ENCODE measurements around the gene LMF2. TPM values are rescaled to one million over a fixed set of nuclear protein-coding genes. Genes with fewer than 3 reads are reported as not detected.

LMF2 gene
- total and polyA plus RNA-seq, 5 donors from 2014 or later = 21.5 to 113 (median 21.8) TPM

- no peaks in the 10 kb centered on the region for H3K36me3 ChIP-seq (ENCODE audit: control insufficient read depth, insufficient read depth, low read length)
- Mint-ChIP-seq H3K27ac (peak overlapping the region; percentile 46 to 84 (median 72)), H3K36me3 (no peaks in the 10 kb centered on the region), H3K4me1 (peaks cover 3 to 50% (median 25%) of the 10 kb centered on the region in 4 donors), H3K4me3 (peak overlapping the region in 2 of 4 donors; percentile 41 to 79), H3K9me3 (no peaks in the 10 kb centered on the region), H3K27me3 (no peaks in the 10 kb centered on the region)
- no peak overlapping the region for H3K4me3 ChIP-seq (ENCODE audit: low read depth, low read length)
- DNase-seq = no peak
- H3K27me3 ChIP-seq (ENCODE audit: control insufficient read depth, insufficient read depth, low read length) = no peaks in the 10 kb centered on the region
- no peaks in the 10 kb centered on the region for H3K9me3 ChIP-seq (ENCODE audit: control insufficient read depth in 2 of 2, low read length in 2 of 2)
- H3K27ac ChIP-seq (ENCODE audit: insufficient read depth, low read length, poor library complexity, severe bottlenecking) = peak overlapping the region; percentile 83
- ATAC-seq (ENCODE audit: low read depth in 2 of 2) = no peak
- peaks cover 52% of the 10 kb centered on the region for H3K4me1 ChIP-seq (ENCODE audit: control insufficient read depth, insufficient read depth, low read length, poor library complexity, severe bottlenecking)
Measured at GRCh38 chr22:50547263-50547985, 39.9 kb upstream of the LMF2 start.

DNA sequence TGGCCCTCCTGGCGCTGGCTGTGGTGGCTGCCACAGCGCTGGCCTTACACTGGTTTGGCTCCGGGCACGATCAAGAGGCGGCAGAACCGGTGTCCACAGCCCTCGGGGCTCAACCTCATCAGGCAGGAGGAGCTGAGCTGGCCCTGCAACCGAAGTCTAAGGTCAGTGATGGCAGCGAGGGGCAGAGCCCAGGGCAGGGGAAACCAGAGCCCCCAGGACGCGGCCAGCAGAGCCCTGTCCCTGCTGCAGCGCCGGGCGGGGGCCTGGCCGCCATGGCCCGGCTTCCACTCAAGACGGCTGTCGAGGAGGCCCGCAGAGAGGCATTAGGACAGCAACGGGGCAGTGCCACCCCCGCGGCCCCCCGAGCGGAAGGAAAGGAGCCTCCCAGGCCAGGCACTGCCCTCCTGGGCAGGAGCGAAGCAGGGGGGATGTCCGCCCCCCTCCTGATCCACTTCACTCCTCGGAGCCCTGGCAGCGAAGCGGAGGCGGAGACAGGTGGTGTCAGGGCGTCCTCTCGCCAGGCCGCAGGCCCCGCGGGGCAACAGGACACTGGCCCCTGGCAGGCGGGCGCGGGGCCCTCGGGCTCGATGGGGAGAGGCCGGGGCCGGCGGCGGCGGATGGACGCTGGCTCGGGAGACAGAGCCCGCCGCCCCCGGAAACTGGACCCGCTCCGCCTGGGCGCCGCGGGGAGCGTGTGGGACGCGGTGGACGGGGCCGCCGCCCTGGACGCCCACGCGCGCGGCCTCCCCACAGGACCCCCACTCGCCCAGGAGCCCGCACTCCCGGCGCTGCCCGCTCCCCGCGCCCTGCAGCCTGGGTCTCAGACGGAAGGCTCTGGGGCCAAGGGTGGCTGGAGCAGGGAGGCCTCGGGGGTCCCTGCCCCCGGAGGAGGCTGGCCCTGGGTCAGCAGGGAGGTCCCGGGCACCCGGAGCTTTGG, 39.1 kb upstream of the LMF2 start:
- peaks cover 7 to 56% (median 28%) of the 10 kb centered on the region in 4 donors for H3K4me1 Mint-ChIP-seq
- Histone ChIP-seq H3K4me1 (ENCODE audit: control insufficient read depth, insufficient read depth, low read length, poor library complexity, severe bottlenecking) (peaks cover 52% of the 10 kb centered on the region), H3K4me3 (ENCODE audit: low read depth, low read length) (no peak overlapping the region), H3K27me3 (ENCODE audit: control insufficient read depth, insufficient read depth, low read length) (no peaks in the 10 kb centered on the region), H3K9me3 (ENCODE audit: control insufficient read depth in 2 of 2, low read length in 2 of 2) (no peaks in the 10 kb centered on the region), H3K27ac (ENCODE audit: insufficient read depth, low read length, poor library complexity, severe bottlenecking) (peak overlapping the region; percentile 14), H3K36me3 (ENCODE audit: control insufficient read depth, insufficient read depth, low read length) (no peaks in the 10 kb centered on the region)
- H3K27ac Mint-ChIP-seq = peak overlapping the region in 1 of 3 donors; percentile 67
- peak overlapping the region in 3 of 4 donors; percentile 43 to 84 (median 71) for H3K4me3 Mint-ChIP-seq
- H3K36me3 Mint-ChIP-seq = no peaks in the 10 kb centered on the region
- ATAC-seq (ENCODE audit: low read depth in 2 of 2) = no peak
- DNase-seq = no peak
- no peaks in the 10 kb centered on the region for H3K27me3 Mint-ChIP-seq
- H3K9me3 Mint-ChIP-seq = no peaks in the 10 kb centered on the region

DNA sequence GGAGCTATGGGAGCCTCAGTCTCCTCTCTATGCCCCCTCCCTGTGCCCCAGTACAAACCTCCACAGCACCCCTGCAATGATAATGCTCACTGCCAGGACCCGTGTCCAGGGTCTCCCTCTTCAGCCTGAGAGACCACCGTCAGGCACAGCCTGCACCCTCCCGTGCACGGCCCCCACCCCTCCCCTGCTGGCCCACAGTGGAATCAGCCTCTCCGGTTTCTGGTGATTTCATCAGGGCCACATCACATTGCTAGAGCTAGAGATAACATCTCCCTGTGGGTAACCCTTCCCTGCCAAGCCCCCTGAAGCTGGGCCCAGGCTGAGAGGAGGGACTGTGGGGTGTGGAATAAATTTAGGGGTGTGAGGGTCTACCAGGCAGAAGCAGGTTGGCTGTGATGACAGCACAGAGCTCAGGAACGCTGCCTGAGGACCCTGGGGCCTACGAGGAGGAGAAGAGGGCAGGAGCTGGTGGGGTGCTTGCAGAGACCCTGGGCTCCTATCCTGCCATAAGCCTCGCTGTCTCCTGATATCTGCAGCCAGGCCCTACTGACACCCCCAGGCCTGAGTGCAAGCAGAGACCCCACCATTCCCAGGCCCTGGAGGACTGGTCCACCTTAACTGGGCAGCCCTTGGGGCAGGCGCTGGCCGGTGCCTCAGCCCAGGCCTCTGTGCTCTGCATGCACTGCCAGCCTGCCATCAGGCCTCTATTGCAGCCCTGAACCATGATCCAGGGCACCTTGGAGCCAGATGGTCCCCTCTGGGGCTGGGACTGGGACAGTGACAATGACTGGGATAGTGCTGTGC, 38.2 kb upstream of the LMF2 start, which contains the start of gene KLHDC7B:
KLHDC7B (plus strand) TSS at position 378 of the 804 bp plus-strand sequence; CDS start at position 723, 345 bp downstream.
- no peak for ATAC-seq (ENCODE audit: low read depth in 2 of 2)
- DNase-seq = no peak
- H3K9me3 Mint-ChIP-seq = no peaks in the 10 kb centered on the region
- H3K27me3 ChIP-seq (ENCODE audit: control insufficient read depth, insufficient read depth, low read length) = no peaks in the 10 kb centered on the region
- H3K4me3 ChIP-seq (ENCODE audit: low read depth, low read length) = peak within 1 kb of the TSS; percentile 63
- no peaks in the 10 kb centered on the region for H3K36me3 ChIP-seq (ENCODE audit: control insufficient read depth, insufficient read depth, low read length)
- peak within 1 kb of the TSS; percentile 73 to 96 (median 78) for H3K27ac Mint-ChIP-seq
- H3K4me3 Mint-ChIP-seq = peak within 1 kb of the TSS; percentile 70 to 84 (median 77)
- no peaks in the 10 kb centered on the region for H3K27me3 Mint-ChIP-seq
- no peaks in the 10 kb centered on the region for H3K36me3 Mint-ChIP-seq
- H3K9me3 ChIP-seq (ENCODE audit: control insufficient read depth in 2 of 2, low read length in 2 of 2) = no peaks in the 10 kb centered on the region
- peaks cover 7 to 57% (median 28%) of the 10 kb centered on the region in 4 donors for H3K4me1 Mint-ChIP-seq
- peak within 1 kb of the TSS; percentile 83 for H3K27ac ChIP-seq (ENCODE audit: insufficient read depth, low read length, poor library complexity, severe bottlenecking)
- peaks cover 52% of the 10 kb centered on the region for H3K4me1 ChIP-seq (ENCODE audit: control insufficient read depth, insufficient read depth, low read length, poor library complexity, severe bottlenecking)

- Mint-ChIP-seq H3K36me3 (no peaks in the 10 kb centered on the region), H3K9me3 (no peaks in the 10 kb centered on the region), H3K4me1 (peaks cover 8 to 54% (median 28%) of the 10 kb centered on the region in 4 donors), H3K4me3 (peak overlapping the region; percentile 70 to 84 (median 77)), H3K27me3 (no peaks in the 10 kb centered on the region), H3K27ac (peak overlapping the region; percentile 73 to 96 (median 78))
- Histone ChIP-seq H3K27me3 (ENCODE audit: control insufficient read depth, insufficient read depth, low read length) (no peaks in the 10 kb centered on the region), H3K9me3 (ENCODE audit: control insufficient read depth in 2 of 2, low read length in 2 of 2) (no peaks in the 10 kb centered on the region), H3K4me3 (ENCODE audit: low read depth, low read length) (peak overlapping the region; percentile 63), H3K4me1 (ENCODE audit: control insufficient read depth, insufficient read depth, low read length, poor library complexity, severe bottlenecking) (peaks cover 53% of the 10 kb centered on the region), H3K36me3 (ENCODE audit: control insufficient read depth, insufficient read depth, low read length) (no peaks in the 10 kb centered on the region), H3K27ac (ENCODE audit: insufficient read depth, low read length, poor library complexity, severe bottlenecking) (peak overlapping the region; percentile 83)
- DNase-seq (peak in 1 of 3 donors; percentile 81), ATAC-seq (ENCODE audit: low read depth in 2 of 2) (no peak)
Measured at GRCh38 chr22:50544746-50545253, 37.3 kb upstream of the LMF2 start.

GRCh38 chr22:50544078-50544745, 36.7 kb upstream of the LMF2 start:
- H3K4me3 Mint-ChIP-seq = peak overlapping the region; percentile 70 to 84 (median 77)
- no peaks in the 10 kb centered on the region for H3K27me3 Mint-ChIP-seq
- H3K9me3 Mint-ChIP-seq = peaks cover 0 to 3% (median 0%) of the 10 kb centered on the region in 7 donors
- H3K27ac ChIP-seq (ENCODE audit: insufficient read depth, low read length, poor library complexity, severe bottlenecking) = peak overlapping the region; percentile 83
- H3K9me3 ChIP-seq (ENCODE audit: control insufficient read depth in 2 of 2, low read length in 2 of 2) = no peaks in the 10 kb centered on the region
- peak overlapping the region; percentile 78 to 96 (median 83) for H3K27ac Mint-ChIP-seq
- H3K4me1 ChIP-seq (ENCODE audit: control insufficient read depth, insufficient read depth, low read length, poor library complexity, severe bottlenecking) = peaks cover 52% of the 10 kb centered on the region
- no peaks in the 10 kb centered on the region for H3K36me3 ChIP-seq (ENCODE audit: control insufficient read depth, insufficient read depth, low read length)
- H3K27me3 ChIP-seq (ENCODE audit: control insufficient read depth, insufficient read depth, low read length) = no peaks in the 10 kb centered on the region
- peaks cover 14 to 57% (median 32%) of the 10 kb centered on the region in 4 donors for H3K4me1 Mint-ChIP-seq
- ATAC-seq (ENCODE audit: low read depth in 2 of 2) (peak; percentile 48 to 50), DNase-seq (peak; percentile 70 to 85 (median 75))
- H3K36me3 Mint-ChIP-seq = no peaks in the 10 kb centered on the region
- H3K4me3 ChIP-seq (ENCODE audit: low read depth, low read length) = peak overlapping the region; percentile 63

DNA sequence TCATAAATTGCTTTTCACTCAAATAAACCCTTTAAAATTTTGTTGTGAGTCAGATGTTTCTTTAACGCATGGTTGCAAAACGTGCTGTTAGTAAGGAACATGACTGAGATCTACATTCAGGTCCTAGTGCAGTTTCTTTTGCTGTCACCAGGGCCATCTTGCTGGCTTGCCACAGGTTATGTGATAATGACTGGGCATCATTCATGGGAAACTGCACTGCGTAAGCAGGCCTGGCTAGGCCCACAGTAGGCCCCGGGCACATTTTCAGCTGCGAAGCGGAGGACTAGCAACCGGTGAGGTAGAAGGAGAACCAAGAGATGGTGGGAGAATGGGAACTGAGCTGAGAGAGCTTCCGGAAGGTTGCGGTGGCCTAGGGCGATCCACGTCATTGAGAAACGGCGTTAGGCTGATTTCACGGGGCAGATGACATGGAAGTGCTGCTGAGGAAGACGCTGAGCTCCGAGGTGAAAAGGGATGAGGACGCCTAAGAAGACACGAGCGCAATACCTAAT, 35.0 kb upstream of the LMF2 start:
- H3K27me3 Mint-ChIP-seq = no peaks in the 10 kb centered on the region
- Histone ChIP-seq H3K36me3 (ENCODE audit: control insufficient read depth, insufficient read depth, low read length) (no peaks in the 10 kb centered on the region), H3K27me3 (ENCODE audit: control insufficient read depth, insufficient read depth, low read length) (no peaks in the 10 kb centered on the region), H3K4me1 (ENCODE audit: control insufficient read depth, insufficient read depth, low read length, poor library complexity, severe bottlenecking) (peaks cover 54% of the 10 kb centered on the region), H3K27ac (ENCODE audit: insufficient read depth, low read length, poor library complexity, severe bottlenecking) (no peak overlapping the region), H3K4me3 (ENCODE audit: low read depth, low read length) (no peak overlapping the region), H3K9me3 (ENCODE audit: control insufficient read depth in 2 of 2, low read length in 2 of 2) (no peaks in the 10 kb centered on the region)
- peak overlapping the region; percentile 27 to 86 (median 54) for H3K4me3 Mint-ChIP-seq
- H3K4me1 Mint-ChIP-seq = peaks cover 14 to 64% (median 38%) of the 10 kb centered on the region in 4 donors
- ATAC-seq (ENCODE audit: low read depth in 2 of 2) (no peak), DNase-seq (no peak)
- H3K27ac Mint-ChIP-seq = peak overlapping the region; percentile 21 to 100 (median 86)
- H3K36me3 Mint-ChIP-seq = no peaks in the 10 kb centered on the region
- H3K9me3 Mint-ChIP-seq = peaks cover 0 to 3% (median 0%) of the 10 kb centered on the region in 7 donors
